Measurements from ENCODE around the gene KCNAB2.
"Not testable (repeated sequence)": the region's sequence is repeated elsewhere in the genome, so short reads cannot be mapped to it uniquely, and the experiment has no call there.

KCNAB2 gene

DNA sequence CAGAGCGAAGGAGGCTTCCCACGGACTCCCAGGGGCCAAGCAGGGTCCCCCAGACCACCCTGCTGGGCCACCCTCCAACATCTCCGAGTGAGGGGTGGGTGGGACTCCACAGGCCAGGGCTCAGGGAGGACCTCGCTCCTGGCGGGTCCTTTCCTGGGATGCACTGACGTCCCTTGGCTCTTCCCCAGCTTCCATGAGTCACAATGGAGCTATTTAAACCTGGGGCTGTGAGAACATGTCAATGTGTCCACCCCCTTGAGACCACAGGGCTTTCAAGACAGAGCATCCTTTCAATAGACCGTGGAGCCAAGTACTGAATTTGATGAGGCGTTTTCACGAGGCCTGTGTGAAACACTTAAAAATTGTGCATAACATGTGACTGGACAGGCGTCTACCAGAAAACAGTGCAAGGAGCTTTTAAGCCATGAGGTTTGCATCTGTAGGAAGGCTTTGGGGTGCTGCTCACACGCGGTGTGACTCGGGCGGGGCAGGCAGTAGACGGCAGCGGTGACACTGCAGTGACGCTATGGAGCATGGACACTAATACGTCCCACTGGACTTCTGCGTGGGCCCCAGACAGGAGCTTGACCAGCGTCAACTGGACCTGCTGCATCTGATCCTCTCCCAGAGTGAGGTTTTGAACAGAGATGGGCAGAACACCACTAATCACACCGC is 29.4 kb upstream of the KCNAB2 start:
- Histone ChIP-seq H3K4me2 (ENCODE audit: low read length) (no peak overlapping the region), H3K36me3 (replicated peaks; ENCODE audit: low read depth, low read length) (no peaks in the 10 kb centered on the region), H3K79me2 (ENCODE audit: low read length) (no peaks in the 10 kb centered on the region), H3K27me3 (ENCODE audit: low read depth, low read length) (no peaks in the 10 kb centered on the region), H3K4me3 (ENCODE audit: low read length) (no peak overlapping the region), H4K20me1 (ENCODE audit: insufficient read depth, low read length) (no peaks in the 10 kb centered on the region), H3K4me1 (ENCODE audit: low read length) (no peaks in the 10 kb centered on the region), H3K27ac (ENCODE audit: low read length) (no peak overlapping the region), H2AFZ (ENCODE audit: low read depth, low read length) (no peak overlapping the region), H3K9ac (ENCODE audit: low read length) (no peak overlapping the region), H3K9me3 (ENCODE audit: insufficient read depth, low read length) (no peaks in the 10 kb centered on the region)
- TF ChIP-seq, protein P1, sequence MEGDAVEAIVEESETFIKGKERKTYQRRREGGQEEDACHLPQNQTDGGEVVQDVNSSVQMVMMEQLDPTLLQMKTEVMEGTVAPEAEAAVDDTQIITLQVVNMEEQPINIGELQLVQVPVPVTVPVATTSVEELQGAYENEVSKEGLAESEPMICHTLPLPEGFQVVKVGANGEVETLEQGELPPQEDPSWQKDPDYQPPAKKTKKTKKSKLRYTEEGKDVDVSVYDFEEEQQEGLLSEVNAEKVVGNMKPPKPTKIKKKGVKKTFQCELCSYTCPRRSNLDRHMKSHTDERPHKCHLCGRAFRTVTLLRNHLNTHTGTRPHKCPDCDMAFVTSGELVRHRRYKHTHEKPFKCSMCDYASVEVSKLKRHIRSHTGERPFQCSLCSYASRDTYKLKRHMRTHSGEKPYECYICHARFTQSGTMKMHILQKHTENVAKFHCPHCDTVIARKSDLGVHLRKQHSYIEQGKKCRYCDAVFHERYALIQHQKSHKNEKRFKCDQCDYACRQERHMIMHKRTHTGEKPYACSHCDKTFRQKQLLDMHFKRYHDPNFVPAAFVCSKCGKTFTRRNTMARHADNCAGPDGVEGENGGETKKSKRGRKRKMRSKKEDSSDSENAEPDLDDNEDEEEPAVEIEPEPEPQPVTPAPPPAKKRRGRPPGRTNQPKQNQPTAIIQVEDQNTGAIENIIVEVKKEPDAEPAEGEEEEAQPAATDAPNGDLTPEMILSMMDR (IDR thresholded peaks at IDR 0.05; ENCODE audit: low read depth, low read length), result no peak
- TF ChIP-seq EZH2phosphoT487 (IDR thresholded peaks at IDR 0.05; ENCODE audit: low read depth), result no peak

DNA sequence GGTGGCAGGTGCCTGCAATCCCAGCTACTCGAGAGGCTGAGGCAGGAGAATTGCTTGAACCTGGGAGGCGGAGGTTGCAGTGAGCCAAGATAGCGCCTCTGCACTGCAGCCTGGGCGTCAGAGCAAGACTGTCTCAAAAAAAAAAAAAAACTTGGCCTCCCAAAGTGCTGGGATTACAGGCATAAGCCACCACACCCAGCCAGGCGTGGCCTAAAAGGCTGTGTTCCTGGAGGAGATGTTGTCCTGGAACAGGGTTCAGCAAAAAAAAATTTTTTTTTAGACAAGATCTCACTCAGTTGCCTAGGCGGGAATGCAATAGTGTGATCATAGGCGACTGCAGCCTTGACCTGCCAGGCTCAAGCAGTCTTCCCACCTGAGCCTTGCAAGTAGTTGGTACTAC is 28.0 kb upstream of the KCNAB2 start:
- H3K36me3 ChIP-seq (replicated peaks; ENCODE audit: low read depth, low read length); H3K4me2 ChIP-seq (ENCODE audit: low read length); H3K4me1 ChIP-seq (ENCODE audit: low read length); H3K79me2 ChIP-seq (ENCODE audit: low read length); H3K9me3 ChIP-seq (ENCODE audit: insufficient read depth, low read length); H3K9ac ChIP-seq (ENCODE audit: low read length); H3K27ac ChIP-seq (ENCODE audit: low read length); H4K20me1 ChIP-seq (ENCODE audit: insufficient read depth, low read length); H3K4me3 ChIP-seq (ENCODE audit: low read length); H2AFZ ChIP-seq (ENCODE audit: low read depth, low read length); H3K27me3 ChIP-seq (ENCODE audit: low read depth, low read length): not testable (repeated sequence)

DNA sequence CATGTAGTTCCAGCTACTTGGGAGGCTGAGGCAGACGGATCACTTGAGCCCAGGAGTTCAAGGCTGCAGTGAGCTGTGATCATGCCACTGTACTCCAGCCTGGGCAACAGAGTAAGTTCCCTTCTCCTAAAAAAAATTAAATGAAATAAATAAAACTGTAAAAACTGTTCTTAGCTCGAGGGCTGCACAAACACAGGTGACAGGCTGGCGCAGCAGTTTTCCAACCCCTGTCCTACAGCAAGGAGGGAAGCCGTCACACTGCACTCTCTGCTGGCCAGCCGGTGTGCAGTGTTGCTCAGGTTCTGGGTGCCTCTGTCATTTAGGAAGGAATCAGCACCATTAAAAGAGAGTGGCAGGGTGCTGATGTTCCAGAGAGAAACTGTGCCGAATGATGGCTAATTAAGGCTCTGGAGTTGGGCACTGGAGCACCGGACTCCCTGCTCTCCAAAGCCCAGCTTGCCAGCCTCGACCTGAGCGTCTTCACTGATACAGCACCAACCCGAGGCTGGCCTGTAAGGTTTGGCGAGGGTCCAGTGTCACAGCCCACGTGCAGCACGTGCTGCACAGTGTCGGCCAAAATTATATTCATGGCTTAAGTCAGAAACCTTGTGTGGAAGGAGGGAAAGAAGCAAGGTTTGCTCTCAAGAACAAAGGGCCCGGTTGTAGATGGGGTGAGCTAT is 26.4 kb upstream of the KCNAB2 start:
- Histone ChIP-seq H2AFZ (ENCODE audit: low read depth, low read length) (no peak overlapping the region), H4K20me1 (ENCODE audit: insufficient read depth, low read length) (no peaks in the 10 kb centered on the region), H3K79me2 (ENCODE audit: low read length) (no peaks in the 10 kb centered on the region), H3K27me3 (ENCODE audit: low read depth, low read length) (no peaks in the 10 kb centered on the region), H3K4me3 (ENCODE audit: low read length) (no peak overlapping the region), H3K27ac (ENCODE audit: low read length) (no peak overlapping the region), H3K9ac (ENCODE audit: low read length) (no peak overlapping the region), H3K36me3 (replicated peaks; ENCODE audit: low read depth, low read length) (no peaks in the 10 kb centered on the region), H3K9me3 (ENCODE audit: insufficient read depth, low read length) (no peaks in the 10 kb centered on the region), H3K4me2 (ENCODE audit: low read length) (no peak overlapping the region), H3K4me1 (ENCODE audit: low read length) (peaks cover 6% of the 10 kb centered on the region)
- TF ChIP-seq EZH2phosphoT487 (IDR thresholded peaks at IDR 0.05; ENCODE audit: low read depth), result no peak
- TF ChIP-seq, protein P1 (IDR thresholded peaks at IDR 0.05; ENCODE audit: low read depth, low read length), result no peak

DNA sequence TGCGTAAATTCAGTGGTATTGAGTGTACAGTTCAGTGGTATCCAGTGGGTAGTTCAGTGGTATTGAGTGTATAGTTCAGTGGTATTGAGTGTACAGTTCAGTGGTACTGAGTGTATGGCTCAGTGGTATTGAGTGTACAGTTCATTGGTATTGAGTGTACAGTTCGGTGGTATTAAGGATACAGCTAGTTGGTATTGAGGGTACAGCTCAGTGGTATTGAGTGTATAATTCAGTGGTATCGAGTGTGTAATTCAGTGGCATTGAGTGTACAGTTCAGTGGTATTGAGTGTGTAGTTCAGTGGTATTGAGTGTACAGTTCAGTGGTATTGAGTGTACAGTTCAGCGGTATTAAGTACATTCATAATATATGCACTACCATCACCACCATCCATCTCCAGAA is 23.5 kb upstream of the KCNAB2 start:
- Histone ChIP-seq H3K4me1 (ENCODE audit: low read length) (peaks cover 18% of the 10 kb centered on the region), H3K27ac (ENCODE audit: low read length) (no peak overlapping the region), H4K20me1 (ENCODE audit: insufficient read depth, low read length) (peaks cover under 1% of the 10 kb centered on the region; the same call in 1 of the 2 replicates), H3K36me3 (replicated peaks; ENCODE audit: low read depth, low read length) (no peaks in the 10 kb centered on the region), H2AFZ (ENCODE audit: low read depth, low read length) (no peak overlapping the region), H3K27me3 (ENCODE audit: low read depth, low read length) (no peaks in the 10 kb centered on the region), H3K79me2 (ENCODE audit: low read length) (peaks cover 17% of the 10 kb centered on the region), H3K9ac (ENCODE audit: low read length) (no peak overlapping the region), H3K4me2 (ENCODE audit: low read length) (no peak overlapping the region), H3K4me3 (ENCODE audit: low read length) (no peak overlapping the region), H3K9me3 (ENCODE audit: insufficient read depth, low read length) (no peaks in the 10 kb centered on the region)
- TF ChIP-seq, protein P1 (IDR thresholded peaks at IDR 0.05; ENCODE audit: low read depth, low read length), result no peak
- no peak for TF ChIP-seq EZH2phosphoT487 (IDR thresholded peaks at IDR 0.05; ENCODE audit: low read depth)

All from OCI-LY3 (cell line).